Mammary epithelial cell (primary cell): ENCODE data around the gene PPP1R1B.

Experiments used
- CTCF ChIP-seq, 2 donors: IDR thresholded peaks in 1 of 2; conservative IDR thresholded peaks in 1 of 2; 2 replicates each; pipeline ENCODE4 v1.5.1; 2011 to 2012; ENCODE audit warnings: inconsistent platforms in 2 of 2, low read length in 2 of 2, mild to moderate bottlenecking in 2 of 2, control low read depth in 1 of 2, low read depth in 1 of 2; ENCODE audit not compliant: insufficient read depth in 1 of 2; ENCODE audit errors: extremely low read depth in 1 of 2
- EZH2 ChIP-seq: IDR thresholded peaks from 2 replicates; pipeline ENCODE4 v1.6.1; 2012; ENCODE audit warnings: low read length, inconsistent platforms, borderline replicate concordance

- TF ChIP-seq CTCF (conservative IDR thresholded peaks at IDR 0.05 in 1 of 2, IDR thresholded peaks at IDR 0.05 in 1 of 2; ENCODE audit: extremely low read depth in 1 of 2, insufficient read depth in 1 of 2, low read depth in 1 of 2, low read length in 2 of 2): no peak
- TF ChIP-seq EZH2: no peak
Measured at GRCh38 chr17:39604911-39605491, 21.8 kb upstream of the PPP1R1B start.
